ENCODE results near the gene CRIM1. TPM values are rescaled to one million over a fixed set of nuclear protein-coding genes. Genes with fewer than 3 reads are reported as not detected.

The CRIM1 gene
- total and polyA plus RNA-seq, 10 donors = 7.1 to 213 (median 110) TPM

DNA sequence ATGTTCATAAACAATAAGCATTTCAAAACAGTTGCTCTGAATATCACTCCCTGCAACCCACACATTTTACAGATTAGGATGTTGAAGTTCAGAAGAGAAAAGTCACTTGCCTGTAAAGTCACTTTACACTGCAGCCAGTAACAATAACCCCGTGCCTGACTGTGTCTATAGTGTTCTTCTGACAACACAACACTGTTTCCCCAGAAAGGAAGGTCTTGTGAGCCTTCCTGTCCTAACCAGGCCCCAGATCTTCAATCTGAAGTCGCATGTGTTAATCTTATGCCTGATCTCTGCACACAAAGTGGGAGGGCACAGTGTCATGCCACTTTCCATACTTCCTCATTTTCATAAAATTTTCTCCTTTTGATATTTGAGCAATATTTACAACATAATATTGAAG, 122.2 kb downstream of the CRIM1 start:
- Histone ChIP-seq H3K9me3 (peaks cover 0 to 44% (median 33%) of the 10 kb centered on the region in 8 donors), H3K27me3 (replicated peaks in 1 of 7) (no peaks in the 10 kb centered on the region), H3K36me3 (peaks cover 0 to 79% (median 22%) of the 10 kb centered on the region in 6 donors), H3K4me3 (no peak overlapping the region), H3K4me1 (peaks cover 0 to 25% (median 15%) of the 10 kb centered on the region in 6 donors), H3K27ac (peak overlapping the region in 5 of 8 donors; percentile 5 to 62 (median 46))
- WGBS, 5 donors = 18 to 24% (median 21%) methylated on average over 2 of the region's 2 CpGs
- intact Hi-C loops (cut with DNase I; ENCODE audit: low total_unique reads) = loop anchor here (10.0 kb wide), 1 partner anchor 123 kb away; the partner anchor contains the start of gene CRIM1
- DNase-seq = no peak
- TF ChIP-seq POLR2A (IDR thresholded peaks at IDR 0.05) (no peak), POLR2AphosphoS5 (IDR thresholded peaks at IDR 0.05) (no peak)
- TF ChIP-seq, protein P1, sequence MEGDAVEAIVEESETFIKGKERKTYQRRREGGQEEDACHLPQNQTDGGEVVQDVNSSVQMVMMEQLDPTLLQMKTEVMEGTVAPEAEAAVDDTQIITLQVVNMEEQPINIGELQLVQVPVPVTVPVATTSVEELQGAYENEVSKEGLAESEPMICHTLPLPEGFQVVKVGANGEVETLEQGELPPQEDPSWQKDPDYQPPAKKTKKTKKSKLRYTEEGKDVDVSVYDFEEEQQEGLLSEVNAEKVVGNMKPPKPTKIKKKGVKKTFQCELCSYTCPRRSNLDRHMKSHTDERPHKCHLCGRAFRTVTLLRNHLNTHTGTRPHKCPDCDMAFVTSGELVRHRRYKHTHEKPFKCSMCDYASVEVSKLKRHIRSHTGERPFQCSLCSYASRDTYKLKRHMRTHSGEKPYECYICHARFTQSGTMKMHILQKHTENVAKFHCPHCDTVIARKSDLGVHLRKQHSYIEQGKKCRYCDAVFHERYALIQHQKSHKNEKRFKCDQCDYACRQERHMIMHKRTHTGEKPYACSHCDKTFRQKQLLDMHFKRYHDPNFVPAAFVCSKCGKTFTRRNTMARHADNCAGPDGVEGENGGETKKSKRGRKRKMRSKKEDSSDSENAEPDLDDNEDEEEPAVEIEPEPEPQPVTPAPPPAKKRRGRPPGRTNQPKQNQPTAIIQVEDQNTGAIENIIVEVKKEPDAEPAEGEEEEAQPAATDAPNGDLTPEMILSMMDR (IDR thresholded peaks at IDR 0.05 in 8 of 11, conservative IDR thresholded peaks at IDR 0.05 in 3 of 11) = no peak

DNA sequence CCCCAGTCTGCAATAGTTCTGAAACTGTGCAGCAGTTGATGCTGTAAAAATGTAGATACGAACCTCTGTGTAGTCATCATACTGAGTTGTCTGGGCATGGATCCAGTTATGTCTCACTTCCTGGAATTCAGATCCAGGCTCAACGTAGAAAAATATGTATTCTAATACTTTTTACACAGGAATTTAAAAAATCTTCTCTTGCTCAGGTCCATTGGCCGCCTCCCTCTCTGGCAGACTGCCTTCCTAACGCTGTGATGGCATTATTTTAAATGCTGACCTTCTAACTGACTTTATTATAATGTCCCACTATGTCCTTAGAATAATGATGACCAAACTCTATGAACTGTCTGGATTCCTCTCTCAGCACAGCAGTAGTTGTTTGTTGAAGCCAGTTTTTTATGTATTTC, 122.8 kb downstream of the CRIM1 start:
- peaks cover 0 to 25% (median 15%) of the 10 kb centered on the region in 6 donors for H3K4me1 ChIP-seq
- no peak for DNase-seq
- intact Hi-C loops (cut with DNase I; ENCODE audit: low total_unique reads) = loop anchor here (10.0 kb wide), 1 partner anchor 124 kb away; the partner anchor contains the start of gene CRIM1
- H3K27me3 ChIP-seq (replicated peaks in 1 of 7) = no peaks in the 10 kb centered on the region
- H3K4me3 ChIP-seq = no peak overlapping the region
- WGBS, 5 donors = 19 to 72% (median 42%) methylated on average over 4 of the region's 4 CpGs
- TF ChIP-seq POLR2AphosphoS5 (IDR thresholded peaks at IDR 0.05) (no peak), POLR2A (IDR thresholded peaks at IDR 0.05) (no peak)
- H3K27ac ChIP-seq = peak overlapping the region in 6 of 8 donors; percentile 5 to 62 (median 44)
- peaks cover 0 to 81% (median 22%) of the 10 kb centered on the region in 6 donors for H3K36me3 ChIP-seq
- H3K9me3 ChIP-seq = peaks cover 0 to 40% (median 31%) of the 10 kb centered on the region in 8 donors

DNA sequence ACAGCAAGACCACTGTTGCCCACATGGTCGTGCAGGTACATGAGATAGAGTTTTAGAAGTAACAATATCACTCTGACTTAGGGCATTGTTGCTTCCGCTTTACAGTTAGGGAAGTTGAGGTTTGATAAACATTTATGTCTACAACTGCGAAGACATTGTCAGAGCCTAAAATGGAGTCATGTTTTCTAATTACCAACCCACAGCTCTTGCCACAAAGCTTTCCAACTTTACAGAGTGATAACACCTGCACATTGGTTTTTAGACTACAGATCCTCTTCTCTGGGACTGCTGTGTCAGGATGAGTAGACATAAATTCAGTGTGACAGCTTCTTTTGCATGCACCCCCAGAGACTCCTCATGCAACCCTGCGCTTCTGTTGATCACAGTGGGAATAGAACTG, 123.4 kb downstream of the CRIM1 start:
- H3K27me3 ChIP-seq (replicated peaks in 1 of 7) = no peaks in the 10 kb centered on the region
- no peak for DNase-seq
- TF ChIP-seq POLR2AphosphoS5 (IDR thresholded peaks at IDR 0.05) = no peak
- no peak overlapping the region for H3K4me3 ChIP-seq
- 29 to 48% (median 42%) methylated on average over 4 of the region's 4 CpGs for WGBS, 5 donors
- intact Hi-C loops (cut with DNase I; ENCODE audit: low total_unique reads) = loop anchor here (10.0 kb wide), 1 partner anchor 124 kb away; the partner anchor contains the start of gene CRIM1
- peaks cover 0 to 25% (median 15%) of the 10 kb centered on the region in 6 donors for H3K4me1 ChIP-seq
- peaks cover 0 to 86% (median 22%) of the 10 kb centered on the region in 6 donors for H3K36me3 ChIP-seq
- H3K27ac ChIP-seq = peak overlapping the region in 5 of 8 donors; percentile 5 to 62 (median 46)
- peaks cover 0 to 33% (median 27%) of the 10 kb centered on the region in 8 donors for H3K9me3 ChIP-seq

DNA sequence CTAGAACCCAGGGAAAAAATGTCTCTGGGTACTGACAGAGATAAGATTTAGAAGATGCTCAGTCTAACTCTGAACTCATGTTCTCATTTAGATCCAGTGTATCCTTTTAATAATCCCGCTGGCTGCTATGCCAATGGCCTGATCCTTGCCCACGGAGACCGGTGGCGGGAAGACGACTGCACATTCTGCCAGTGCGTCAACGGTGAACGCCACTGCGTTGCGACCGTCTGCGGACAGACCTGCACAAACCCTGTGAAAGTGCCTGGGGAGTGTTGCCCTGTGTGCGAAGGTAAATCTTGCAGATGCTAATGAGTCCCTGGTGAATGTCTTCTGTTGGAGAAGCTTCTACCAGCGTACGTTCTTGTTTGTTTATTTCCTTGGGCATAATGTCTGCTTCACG, 123.8 kb downstream of the CRIM1 start:
- H3K4me3 ChIP-seq = no peak overlapping the region
- H3K27me3 ChIP-seq (replicated peaks in 1 of 7) = no peaks in the 10 kb centered on the region
- H3K27ac ChIP-seq = peak overlapping the region in 1 of 8 donors; percentile 62
- peaks cover 0 to 90% (median 22%) of the 10 kb centered on the region in 6 donors for H3K36me3 ChIP-seq
- peaks cover 0 to 26% (median 16%) of the 10 kb centered on the region in 6 donors for H3K4me1 ChIP-seq
- DNase-seq = no peak
- TF ChIP-seq, protein P1 (IDR thresholded peaks at IDR 0.05 in 8 of 11, conservative IDR thresholded peaks at IDR 0.05 in 3 of 11) = no peak
- TF ChIP-seq POLR2AphosphoS5 (IDR thresholded peaks at IDR 0.05) = peak in 1 of 3 donors; percentile 26
- intact Hi-C loops (cut with DNase I; ENCODE audit: low total_unique reads) = loop anchor here (10.0 kb wide), 1 partner anchor 125 kb away; the partner anchor contains the start of gene CRIM1
- 93 to 98% (median 96%) methylated on average over 16 of the region's 16 CpGs for WGBS, 5 donors
- peaks cover 0 to 29% (median 22%) of the 10 kb centered on the region in 8 donors for H3K9me3 ChIP-seq

DNA sequence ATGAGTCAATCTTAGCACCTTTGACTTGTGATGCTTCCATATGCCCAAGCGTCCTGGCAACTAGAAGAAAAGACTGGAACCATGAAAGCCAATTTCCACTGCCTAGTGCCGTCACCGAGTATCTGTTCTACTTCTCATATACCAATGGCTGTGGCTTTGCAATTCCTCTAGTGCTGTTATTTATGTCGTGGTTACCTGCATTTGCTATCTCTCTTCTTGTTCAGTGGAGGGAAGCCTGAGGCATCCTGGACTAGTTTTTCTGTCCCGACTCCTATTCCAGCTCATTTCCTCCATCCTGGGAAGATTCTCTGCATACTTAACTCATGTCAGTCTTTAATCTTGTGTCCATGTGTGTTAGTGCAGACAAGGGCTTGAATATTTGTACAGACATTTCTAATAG, 124.5 kb downstream of the CRIM1 start:
- peaks cover 0 to 89% (median 22%) of the 10 kb centered on the region in 6 donors for H3K36me3 ChIP-seq
- H3K4me3 ChIP-seq = no peak overlapping the region
- H3K27ac ChIP-seq = no peak overlapping the region
- peaks cover 0 to 33% (median 19%) of the 10 kb centered on the region in 6 donors for H3K4me1 ChIP-seq
- intact Hi-C loops (cut with DNase I; ENCODE audit: low total_unique reads) = no loop called here
- DNase-seq = no peak
- H3K9me3 ChIP-seq = peaks cover 0 to 23% (median 16%) of the 10 kb centered on the region in 8 donors
- no peaks in the 10 kb centered on the region for H3K27me3 ChIP-seq (replicated peaks in 1 of 7)
- TF ChIP-seq, protein P1 (IDR thresholded peaks at IDR 0.05 in 8 of 11, conservative IDR thresholded peaks at IDR 0.05 in 3 of 11) = no peak
- TF ChIP-seq POLR2AphosphoS5 (IDR thresholded peaks at IDR 0.05) (no peak), POLR2A (IDR thresholded peaks at IDR 0.05) (no peak)
- 78 to 86% (median 83%) methylated on average over 5 of the region's 5 CpGs for WGBS, 5 donors

All from spleen (tissue), 11 donors.